Measurements from ENCODE around the gene WWOX.
A peak's percentile ranks its signal among the peaks of the same experiment; 100 is the strongest.

The WWOX gene

DNA sequence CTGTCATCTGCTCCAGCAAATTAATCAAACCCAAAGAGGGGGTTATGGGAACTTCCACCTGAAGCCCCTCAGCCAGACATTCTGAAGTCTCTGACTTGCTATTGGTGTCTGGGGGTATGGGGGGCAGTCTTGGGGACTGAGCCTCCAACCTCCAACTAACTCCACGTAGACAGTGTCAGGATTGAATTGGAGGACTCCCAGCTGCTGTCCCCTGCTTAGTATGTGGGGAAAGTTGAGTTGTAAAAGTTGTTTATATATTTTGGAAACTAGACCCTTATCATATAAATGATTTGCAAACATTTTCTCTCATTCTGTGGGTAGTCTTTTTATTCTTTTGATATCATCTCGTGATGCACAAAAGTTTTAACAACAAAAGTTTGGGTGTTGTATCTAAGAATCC is 689.2 kb downstream of the WWOX start:
- no peak for DNase-seq

DNA sequence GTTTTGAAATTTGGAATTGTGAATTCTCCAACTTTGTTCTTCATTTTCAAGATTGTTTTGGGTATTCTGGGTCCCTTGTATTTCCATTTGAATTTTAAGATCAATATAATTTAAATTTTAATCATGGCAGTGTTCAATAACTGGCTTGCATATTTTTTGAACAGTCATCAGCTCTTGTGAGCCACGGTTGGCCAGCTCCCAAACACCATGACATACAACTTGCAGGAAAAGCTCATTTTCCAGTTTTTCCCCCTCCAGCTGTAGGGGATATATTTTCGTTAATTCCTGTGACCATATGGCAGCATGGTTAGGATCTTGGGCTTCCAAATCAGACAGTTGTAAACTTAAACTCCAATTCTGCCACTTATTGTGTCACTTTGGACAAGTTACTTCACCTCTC is 690.1 kb downstream of the WWOX start:
- DNase-seq = no peak

DNA sequence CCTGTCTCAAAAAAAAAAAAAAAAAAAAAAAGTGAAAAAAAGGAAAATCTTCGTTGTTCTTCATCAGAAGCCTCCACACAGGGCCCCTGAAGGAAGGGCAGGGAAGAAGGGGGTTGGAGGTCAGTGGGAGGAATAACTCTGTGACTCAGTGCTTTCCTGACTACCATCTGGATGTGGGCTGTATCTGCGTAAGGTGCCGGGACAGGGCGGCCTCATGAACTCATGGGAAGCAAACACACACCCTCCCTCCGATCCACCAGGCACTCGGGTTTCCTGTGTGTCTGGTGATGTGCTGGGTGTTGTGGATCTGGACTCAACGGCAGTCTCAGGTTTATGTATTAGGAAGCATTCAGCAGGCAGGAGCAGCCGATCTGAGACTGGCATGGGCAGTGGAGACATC is 691.6 kb downstream of the WWOX start:
- DNase-seq = peak; percentile 45

DNA sequence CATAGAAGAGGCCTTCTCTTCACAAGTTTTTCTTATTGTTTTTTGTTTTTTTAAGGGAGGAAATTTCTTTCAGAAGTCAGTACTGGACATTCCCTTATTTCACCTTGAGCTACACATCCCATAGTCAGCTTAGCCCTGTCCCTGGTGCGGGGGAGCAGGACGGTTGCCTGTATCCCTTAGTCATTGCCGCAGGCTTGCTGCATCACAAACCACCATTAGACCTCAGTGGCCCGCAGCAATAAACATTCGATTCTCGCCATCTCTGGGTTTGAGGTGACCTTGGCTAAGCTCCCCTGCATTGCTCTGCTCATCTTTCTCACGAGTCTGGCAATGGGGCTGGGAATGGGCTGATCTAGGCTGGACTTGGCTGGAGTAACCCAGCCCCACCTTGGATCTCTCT is 692.5 kb downstream of the WWOX start:
- DNase-seq = no peak

DNA sequence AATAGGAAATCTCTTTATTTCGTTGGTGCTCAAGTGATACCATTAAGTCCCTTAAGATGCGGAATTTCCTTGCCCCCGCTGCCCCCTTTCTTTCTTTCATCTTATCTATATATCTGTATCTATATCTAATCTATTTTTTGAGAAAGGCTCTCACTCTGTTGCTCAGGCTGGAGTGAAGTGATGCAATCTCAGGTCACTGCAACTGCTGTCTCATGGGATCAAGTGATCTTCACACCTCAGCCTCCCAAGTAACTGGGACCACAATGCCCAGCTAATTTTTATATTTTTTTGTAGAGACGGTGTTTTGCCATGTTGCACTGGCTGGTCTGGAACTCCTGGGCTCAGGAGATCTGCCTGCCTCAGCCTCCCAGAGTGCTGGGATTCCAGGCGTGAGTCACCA is 693.5 kb downstream of the WWOX start:
- no peak for DNase-seq

DNA sequence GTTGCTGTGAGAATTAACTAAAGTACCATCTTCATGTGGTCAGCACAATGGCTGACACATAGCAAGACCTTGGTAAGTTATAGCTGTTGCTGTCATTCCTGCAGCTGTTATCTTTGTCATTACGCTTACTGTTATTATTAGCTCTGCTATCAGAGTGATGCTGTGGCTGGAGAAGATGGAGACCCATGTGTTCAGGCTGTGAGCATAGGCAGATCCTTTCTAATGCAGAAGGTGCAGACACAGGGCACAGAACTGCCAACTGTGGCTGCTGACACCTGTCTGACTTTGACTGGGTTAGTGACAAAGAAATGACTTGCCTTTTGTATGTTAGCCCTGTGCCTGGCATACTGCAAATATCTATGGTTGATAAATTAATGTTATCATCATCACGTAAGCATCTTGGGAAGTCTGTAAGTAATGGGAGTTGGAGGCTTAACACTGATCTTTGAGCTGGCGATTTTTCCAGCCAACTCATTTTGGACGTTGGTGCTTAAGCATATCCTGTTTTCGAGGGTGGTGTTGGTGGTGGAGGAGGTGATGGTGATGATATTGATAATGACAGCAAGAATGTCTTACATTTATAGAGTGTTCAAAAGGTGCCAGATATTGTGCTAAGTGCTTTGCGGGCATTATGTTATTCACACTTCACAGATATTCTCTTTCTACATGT is 695.3 kb downstream of the WWOX start:
- peak; percentile 76 for DNase-seq

DNA sequence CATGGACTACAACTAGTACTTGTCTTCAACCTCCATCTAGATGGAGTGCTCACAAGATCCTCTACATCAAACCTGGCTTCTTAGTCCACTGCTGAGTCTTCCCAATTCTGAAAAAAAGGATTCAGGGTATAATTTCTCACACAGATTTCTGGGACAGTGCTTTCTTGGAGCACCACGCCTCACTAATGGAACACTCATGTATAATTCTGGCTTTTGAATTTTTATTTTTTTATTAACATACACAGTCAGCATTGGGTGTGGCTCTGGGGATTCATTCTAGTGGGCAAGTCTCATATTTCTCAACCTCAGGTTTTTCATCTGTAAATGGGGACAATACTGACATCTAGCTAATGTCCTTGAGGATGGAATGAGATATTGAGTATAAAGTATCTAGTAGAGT is 696.0 kb downstream of the WWOX start:
- DNase-seq = no peak

DNA sequence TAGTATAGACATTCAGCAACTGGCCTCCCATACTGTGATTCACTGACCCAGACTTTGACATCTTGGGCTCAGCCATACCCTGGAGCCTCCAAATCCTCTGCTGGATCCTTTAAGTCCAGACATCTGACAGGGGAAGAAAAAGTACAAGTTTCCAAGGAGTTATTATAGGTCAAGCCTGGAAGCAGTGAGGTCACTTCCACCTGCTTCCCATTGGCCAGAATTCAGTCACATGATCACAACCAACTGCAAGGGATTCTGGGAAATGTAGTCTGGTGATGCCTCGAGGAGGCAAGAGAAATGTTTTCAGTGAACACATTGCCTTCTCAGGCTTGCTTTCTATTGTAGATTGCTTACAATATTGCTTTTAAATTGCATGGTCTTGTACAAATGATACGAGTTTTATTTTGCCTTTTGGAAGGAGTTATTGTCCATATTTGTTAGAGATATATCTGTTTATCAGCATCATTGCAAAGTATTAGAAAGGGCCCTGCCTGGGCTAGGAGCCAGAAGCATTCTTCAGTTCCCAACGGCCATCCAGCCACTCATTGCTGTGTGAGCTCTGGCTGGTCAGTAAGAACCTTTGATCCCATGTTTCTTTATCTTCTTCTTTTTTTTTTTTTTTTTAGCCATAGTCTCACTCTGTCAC is 696.9 kb downstream of the WWOX start:
- peak; percentile 82 for DNase-seq

DNA sequence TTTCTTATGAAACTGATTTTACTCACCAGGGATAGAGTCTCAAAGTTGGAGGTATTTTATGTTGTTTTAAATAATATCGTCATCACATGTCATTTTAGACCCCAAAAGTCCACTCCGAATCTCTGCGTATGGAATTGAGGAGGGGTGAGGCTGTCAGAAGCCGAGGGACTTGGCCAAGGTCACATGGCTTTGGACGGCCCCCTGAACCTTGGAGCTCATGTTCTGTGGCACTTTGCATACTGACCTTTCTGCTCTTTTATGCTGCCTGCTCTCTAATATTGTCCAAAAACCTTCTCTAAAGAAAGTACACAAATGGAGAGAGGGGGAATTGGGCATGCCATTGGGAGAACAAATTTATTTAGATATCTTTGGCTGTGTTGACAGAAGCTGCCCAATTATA is 700.0 kb downstream of the WWOX start:
- no peak for DNase-seq

DNA sequence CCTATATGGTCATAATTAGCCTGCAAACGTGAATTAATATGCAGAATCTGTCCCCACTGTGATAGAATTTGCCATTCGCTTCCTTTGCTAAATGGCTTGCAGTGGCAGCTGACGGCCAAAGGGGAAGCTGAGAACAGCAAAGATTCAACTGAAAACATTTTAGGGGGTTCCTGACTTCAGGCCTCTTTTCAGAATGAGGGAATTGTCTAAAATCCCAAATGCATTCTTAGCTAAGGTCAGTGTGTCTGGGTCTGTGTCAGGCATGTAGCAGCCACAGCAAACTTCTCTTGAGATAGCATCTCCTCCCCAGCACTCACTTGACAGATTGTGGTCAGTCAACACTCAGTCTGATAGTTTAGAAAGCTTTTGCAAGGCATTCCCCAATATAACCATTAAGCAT is 701.1 kb downstream of the WWOX start:
- peak; percentile 54 for DNase-seq

DNA sequence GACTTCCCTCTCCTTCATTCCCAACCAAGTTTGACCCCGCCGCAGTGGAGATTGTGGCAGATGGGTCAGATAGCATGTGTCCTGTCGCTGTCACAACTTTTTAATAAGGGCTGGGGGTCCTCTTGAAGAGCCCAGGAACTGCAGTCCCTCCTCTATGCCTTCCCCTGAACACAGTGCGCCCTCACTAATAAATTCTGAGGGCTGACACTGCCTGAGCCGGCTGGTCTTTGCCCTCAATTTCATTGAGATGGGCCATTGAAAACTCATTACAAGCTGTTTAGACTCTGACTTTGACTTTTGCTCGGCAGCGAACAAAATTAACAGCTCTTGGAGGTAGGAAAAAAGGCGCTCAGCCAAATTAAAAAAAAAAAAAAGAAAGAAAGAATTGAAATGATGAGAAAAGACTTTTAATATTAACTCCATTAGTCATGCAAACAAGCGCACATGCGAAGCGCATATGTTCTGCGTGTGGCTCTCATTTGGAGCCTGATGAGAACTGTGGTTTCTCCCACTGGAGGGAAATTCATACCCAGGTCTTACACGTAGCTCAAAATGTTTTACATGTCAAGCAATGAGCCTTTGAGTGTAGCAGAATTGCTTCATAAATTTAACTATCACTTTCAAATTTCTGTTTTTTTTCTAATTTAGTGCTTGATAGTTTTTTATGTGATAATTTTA is 704.7 kb downstream of the WWOX start:
- no peak for DNase-seq

DNA sequence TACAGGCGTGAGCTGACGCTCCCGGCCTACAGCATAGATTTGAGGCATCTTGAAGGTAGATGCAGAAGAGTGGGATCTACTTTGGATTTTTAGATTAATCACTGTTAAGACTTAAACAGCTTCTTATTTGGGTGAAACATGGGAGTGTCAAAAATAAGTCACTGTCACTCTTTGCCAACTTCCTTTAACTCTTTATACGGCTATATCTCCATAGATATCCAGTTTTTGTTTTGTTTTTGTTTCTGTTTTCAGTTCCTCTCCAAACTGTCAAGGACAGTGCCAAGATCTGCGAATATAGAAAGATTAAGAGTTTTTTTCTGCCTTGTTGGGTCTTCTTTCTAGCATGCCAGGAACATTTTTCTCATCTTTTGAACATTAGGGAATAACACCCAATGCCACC is 706.1 kb downstream of the WWOX start:
- no peak for DNase-seq

DNA sequence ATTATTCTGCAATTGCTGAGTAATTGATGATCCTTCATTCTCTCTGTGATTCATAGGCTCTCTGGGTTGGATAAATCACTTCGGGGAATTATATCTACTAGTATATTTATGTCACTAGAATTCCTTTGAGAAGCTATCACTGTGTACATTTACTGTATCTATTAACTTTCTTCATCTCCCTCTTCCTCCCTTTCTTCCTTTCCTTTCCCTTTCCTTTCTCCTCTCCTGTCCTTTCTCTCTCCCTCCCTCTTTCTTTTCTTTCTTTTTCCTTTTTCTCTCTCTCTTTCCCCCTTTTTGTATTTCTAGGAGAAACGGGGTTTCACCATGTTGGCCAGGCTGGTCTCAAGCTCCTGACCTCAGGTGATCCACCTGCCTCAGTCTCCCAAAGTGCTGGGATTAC is 711.8 kb downstream of the WWOX start:
- no peak for DNase-seq

DNA sequence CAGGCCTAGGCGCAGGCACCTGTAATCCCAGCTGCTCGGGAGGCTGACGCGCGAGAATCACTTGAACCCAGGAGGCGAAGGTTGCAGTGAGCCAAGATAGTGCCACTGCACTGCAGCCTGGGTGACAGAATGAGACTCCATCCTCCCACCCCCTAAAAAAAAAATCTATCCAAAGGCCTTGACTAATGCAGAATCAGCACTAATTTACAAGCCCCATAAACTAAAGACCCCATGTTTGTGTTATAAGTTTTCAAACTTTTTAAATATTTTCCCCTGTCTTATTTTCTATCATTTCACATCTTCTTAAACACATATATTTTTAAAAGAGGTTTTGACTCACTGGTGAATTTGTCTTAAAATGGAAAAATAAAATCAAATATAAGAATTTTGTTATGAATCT is 713.1 kb downstream of the WWOX start:
- DNase-seq = no peak

DNA sequence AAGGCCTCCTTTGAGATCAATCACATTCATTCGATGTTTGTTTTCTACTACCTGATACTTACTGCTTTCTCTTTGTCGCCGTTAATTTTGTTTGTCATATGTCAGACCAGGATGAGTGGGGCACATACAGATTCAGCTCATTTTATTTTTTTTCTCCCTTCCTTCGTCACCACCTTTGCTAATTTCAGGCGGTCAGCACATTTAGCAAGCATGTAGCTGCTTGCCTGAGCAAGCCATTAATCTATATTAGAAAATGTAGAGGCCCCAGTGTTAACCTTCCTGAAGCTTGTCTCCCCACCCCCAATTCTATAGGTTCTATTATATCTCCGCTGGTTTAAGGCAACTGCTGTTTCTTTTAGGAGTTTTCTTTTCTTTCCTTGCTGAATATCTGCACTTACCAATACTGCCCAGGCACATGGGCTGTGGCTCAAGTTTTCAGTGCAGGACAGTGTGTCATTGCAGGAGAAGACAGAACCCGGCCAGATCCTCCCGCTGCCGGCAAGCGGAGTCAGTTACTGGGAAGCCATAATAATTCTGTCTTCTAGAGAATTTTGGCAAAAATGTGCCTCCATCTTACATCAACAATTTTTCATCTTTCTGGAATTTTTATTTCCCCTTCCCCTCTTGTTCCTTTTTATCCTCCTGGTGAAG is 714.3 kb downstream of the WWOX start:
- no peak for DNase-seq

DNA sequence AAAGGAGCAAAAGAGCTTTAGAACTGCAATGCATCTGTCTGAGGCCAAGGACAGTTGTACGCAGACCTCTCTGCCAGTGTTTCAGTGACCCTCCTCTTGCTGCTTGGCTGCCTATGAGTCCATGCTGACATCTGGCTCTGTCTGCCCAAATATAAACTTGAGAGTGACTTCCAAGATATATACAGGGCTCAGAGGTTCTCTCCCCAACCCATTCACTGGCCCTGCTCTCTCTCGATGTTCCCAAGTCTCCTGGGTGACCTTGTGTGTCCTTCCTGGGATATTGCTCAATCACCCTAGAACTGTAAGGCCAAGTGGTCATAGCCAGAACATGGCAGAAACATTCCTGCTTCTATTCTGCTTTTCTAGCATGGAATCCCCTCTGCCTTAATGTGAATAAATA is 716.3 kb downstream of the WWOX start:
- DNase-seq = no peak

DNA sequence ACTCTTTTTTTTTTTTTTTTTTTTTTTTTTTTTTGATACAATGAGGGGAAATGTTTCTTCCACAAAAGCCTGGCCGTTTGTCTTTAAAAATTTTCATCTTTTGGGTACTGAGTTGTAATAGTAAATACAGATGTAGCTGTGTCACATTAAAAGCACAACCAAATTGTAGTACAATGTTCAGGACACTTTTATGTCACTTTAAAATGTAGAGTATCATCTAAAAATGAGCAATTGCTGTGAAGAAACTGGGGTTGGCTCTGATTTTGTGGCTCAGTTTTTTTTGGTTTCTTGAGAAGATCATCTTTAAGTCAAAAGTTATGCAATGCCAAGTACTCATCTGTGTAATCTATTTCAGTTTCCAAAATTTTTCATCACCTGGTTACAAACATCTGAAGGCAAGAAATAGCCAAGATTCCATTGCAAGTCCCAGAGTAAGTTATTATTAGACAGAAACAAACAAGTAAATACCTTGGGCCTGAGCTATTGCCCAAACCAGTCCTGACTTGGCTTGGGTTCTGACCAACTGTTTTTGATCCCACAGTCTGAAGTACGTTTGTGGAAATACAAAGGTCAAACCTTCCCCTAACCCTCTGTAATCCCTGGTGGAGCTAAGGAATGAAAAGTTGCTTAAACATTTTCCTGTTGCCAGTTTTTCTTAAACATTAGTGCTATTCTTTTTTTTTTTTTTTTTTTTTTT is 717.2 kb downstream of the WWOX start:
- DNase-seq = no peak

DNA sequence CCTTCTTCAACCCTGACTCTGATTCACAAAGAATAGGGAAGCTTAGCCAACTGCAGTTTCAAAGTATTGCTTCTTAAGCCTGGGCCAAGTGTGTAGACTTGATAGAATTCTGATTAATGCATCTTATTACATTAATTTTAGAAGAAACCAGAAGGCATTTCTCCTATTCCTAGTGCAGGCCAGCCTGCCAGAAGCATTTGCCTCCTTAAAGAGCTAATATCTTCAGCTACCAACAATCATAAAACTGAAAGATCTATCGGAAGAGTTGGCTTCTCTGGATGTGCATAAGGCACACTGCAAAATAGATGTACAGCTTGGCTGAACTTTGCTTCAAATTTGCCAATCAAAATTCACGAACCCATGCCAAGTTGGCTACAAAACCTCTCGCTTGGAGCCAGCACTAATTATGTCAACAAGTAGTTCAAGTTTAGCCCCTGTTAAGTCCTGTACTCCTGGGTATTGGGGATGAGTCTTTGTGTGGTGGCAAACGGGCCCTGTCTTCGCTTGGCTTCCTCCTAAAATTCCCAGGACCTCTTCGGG is 717.8 kb downstream of the WWOX start:
- no peak for DNase-seq

DNA sequence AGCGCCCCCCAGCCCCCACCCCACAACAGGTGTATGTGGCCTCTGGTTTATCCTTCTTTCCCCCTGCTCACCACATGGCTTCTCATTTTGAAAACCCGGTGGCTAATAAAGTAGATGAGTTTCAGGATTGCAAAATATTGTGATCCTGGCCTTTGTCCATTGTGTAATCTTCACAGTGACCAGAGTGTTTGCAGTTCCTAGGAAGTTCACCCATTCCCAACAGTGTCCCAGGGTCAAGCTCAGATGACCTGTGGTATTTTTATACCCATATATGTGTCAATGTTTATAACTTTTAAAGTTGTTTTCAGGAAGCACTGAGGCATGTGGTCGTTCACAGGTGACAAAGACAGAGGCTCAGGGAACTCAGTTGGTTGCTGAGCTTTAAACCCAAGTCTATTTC is 721.9 kb downstream of the WWOX start:
- DNase-seq = no peak

DNA sequence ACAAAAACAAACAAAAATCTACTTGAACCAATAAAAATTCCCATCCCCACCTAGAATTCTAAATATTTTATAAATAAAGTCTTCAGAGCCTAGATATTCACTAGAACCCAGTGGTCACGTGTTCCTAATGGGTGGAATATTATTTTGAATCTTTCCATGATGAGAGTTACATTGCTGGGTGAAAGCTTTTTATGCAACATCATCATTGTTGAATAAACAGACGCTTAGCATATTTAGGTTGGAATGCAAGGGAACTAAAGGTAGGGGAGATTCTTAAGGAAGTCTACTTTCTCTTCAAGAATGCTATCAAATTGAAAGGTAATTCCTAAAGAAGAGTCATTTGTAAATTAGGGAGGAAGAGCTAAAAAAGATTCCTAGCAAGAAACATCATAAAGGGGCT is 723.1 kb downstream of the WWOX start:
- DNase-seq = no peak

DNA sequence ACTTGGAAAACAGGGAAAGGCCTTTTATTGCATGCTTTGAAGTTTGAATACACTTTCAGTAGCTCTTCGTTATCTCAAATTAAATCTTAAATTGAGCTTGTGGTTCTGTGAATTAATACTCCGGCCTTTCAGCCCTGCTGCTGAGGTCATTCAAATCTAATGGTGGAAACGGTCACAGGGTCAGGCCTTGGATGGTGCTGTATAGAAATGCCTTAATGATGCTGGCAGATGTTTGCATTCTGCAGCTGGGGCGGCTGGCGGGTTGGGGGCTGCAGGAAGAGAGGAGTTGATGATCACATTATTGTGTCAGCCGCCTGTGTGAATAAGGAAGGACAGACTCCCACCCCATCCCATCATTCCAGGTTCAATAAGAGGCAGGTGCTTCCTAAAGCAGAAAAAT is 723.6 kb downstream of the WWOX start:
- DNase-seq = no peak

DNA sequence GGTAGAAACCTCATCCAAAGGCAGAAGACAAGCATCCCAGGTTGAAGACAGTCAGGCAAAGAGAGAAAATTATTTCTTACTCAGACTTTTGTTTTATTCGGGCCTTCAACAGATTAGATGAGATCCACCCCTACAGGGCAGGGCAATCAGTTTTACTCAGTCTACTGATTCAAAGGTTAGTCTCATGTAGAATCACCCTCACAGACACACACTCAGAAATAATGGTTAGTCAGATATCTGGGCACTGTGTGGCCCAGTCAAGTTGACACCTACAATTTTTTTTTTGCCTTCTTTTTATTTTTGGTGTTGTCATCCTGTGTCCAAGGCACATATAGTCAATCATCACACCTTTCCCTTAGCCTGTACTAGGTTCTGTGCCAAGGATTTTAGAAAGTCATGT is 729.8 kb downstream of the WWOX start:
- DNase-seq = no peak

DNA sequence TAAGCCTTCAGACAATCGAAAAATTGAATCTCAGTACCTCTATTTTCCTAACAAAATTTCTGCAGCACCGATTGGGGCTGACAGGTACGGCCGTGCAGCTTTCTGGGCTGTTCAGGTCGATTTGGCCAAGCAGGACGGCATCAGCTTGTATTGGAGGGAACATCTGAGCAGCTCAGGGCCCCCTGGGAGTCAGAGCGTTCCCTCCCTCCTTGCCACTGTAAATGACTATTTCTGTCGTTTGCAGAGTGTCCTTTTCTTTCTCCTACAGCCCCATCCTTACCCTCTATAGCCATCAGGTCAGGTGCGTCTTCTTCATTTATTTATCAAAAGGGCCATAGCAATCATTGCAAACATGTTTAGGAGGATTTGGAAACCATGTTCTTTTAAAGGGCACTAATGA is 731.1 kb downstream of the WWOX start:
- DNase-seq = no peak

Data from activated CD4-positive, alpha-beta T cell treated with anti-CD3 and anti-CD28 coated beads, Interleukin-10, Interleukin-2, amounts not matched to agents 100 ng/mL and 50 ng/mL, durations not matched to agents 16 hours and 8 hours (primary cell).